ENCODE results near the gene SFMBT2. TPM values are rescaled to one million over a fixed set of nuclear protein-coding genes. Genes with fewer than 3 reads are reported as not detected.

The SFMBT2 gene
- total RNA-seq, 1 experiment from 2014 or later: 0.02 TPM

DNA sequence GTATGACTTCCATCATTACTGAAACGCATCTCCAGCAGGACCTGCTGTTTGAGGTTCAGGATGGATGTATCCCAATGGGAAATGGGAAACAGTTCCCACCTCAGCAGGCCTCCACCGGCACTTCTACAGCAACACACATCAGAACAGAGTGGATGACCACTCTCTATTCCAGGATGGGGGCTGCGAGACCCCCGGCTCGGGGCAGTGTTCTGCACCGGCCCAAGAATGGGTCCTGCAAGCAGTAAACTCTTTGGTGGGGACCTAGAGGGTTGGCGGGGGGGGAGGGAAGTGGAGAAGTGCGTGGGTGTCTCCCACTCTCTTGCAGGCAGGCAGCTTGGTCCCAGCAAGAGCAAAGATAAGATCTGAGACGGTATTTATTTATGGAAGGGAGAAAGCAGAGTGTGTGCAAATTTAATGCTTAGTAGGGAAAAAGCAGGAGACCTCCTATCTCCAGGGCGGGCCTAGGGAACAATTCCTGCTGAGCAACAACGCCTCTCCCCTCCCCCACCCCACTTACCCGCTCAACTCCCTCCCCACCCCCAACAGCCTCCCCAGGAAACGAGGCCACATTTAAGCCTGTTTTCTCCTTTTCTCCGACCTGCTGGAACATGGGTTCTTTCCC is 4.0 kb downstream of the SFMBT2 start:
- peaks cover 6% of the 10 kb centered on the region; the same call in 1 of the 2 replicates for H3K27me3 ChIP-seq (ENCODE audit: insufficient read depth, low read length)
- ChIA-PET RAD21 (ENCODE audit: low non-redundant PET in 1 of 2, low total read pairs in 2 of 2, uncharacterized antibody in 2 of 2, unreplicated experiment in 2 of 2) (no interaction called here), POLR2A (no interaction called here), CTCF (no interaction called here)
- H3K27ac ChIP-seq (ENCODE audit: low read depth, low read length): no peak overlapping the region
- no TSS peak for BruUV-seq (replicated peaks)
- no peaks in the 10 kb centered on the region for H3K9me3 ChIP-seq (ENCODE audit: control insufficient read depth in 1 of 2, insufficient read depth in 1 of 2, low read depth in 1 of 2, low read length in 2 of 2)
- no peaks in the 10 kb centered on the region for H3K36me3 ChIP-seq (ENCODE audit: control insufficient read depth in 1 of 2, insufficient read depth in 2 of 2, low read length in 2 of 2)
- no peak for TF ChIP-seq ELF1 (IDR thresholded peaks at IDR 0.05; ENCODE audit: borderline replicate concordance, low read depth)
- no peak for TF ChIP-seq CEBPB (IDR thresholded peaks at IDR 0.05; ENCODE audit: low read depth)
- no peak for TF ChIP-seq ZNF274 (IDR thresholded peaks at IDR 0.05; ENCODE audit: low read depth, low read length)
- TF ChIP-seq, protein P1, sequence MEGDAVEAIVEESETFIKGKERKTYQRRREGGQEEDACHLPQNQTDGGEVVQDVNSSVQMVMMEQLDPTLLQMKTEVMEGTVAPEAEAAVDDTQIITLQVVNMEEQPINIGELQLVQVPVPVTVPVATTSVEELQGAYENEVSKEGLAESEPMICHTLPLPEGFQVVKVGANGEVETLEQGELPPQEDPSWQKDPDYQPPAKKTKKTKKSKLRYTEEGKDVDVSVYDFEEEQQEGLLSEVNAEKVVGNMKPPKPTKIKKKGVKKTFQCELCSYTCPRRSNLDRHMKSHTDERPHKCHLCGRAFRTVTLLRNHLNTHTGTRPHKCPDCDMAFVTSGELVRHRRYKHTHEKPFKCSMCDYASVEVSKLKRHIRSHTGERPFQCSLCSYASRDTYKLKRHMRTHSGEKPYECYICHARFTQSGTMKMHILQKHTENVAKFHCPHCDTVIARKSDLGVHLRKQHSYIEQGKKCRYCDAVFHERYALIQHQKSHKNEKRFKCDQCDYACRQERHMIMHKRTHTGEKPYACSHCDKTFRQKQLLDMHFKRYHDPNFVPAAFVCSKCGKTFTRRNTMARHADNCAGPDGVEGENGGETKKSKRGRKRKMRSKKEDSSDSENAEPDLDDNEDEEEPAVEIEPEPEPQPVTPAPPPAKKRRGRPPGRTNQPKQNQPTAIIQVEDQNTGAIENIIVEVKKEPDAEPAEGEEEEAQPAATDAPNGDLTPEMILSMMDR (IDR thresholded peaks at IDR 0.05 in 2 of 3, conservative IDR thresholded peaks at IDR 0.05 in 1 of 3; ENCODE audit: borderline replicate concordance in 1 of 3, insufficient read depth in 1 of 3, low read depth in 2 of 3, low read length in 2 of 3): no peak
- no peak for TF ChIP-seq EZH2phosphoT487 (IDR thresholded peaks at IDR 0.05; ENCODE audit: borderline replicate concordance)
- TF ChIP-seq, protein P2, sequence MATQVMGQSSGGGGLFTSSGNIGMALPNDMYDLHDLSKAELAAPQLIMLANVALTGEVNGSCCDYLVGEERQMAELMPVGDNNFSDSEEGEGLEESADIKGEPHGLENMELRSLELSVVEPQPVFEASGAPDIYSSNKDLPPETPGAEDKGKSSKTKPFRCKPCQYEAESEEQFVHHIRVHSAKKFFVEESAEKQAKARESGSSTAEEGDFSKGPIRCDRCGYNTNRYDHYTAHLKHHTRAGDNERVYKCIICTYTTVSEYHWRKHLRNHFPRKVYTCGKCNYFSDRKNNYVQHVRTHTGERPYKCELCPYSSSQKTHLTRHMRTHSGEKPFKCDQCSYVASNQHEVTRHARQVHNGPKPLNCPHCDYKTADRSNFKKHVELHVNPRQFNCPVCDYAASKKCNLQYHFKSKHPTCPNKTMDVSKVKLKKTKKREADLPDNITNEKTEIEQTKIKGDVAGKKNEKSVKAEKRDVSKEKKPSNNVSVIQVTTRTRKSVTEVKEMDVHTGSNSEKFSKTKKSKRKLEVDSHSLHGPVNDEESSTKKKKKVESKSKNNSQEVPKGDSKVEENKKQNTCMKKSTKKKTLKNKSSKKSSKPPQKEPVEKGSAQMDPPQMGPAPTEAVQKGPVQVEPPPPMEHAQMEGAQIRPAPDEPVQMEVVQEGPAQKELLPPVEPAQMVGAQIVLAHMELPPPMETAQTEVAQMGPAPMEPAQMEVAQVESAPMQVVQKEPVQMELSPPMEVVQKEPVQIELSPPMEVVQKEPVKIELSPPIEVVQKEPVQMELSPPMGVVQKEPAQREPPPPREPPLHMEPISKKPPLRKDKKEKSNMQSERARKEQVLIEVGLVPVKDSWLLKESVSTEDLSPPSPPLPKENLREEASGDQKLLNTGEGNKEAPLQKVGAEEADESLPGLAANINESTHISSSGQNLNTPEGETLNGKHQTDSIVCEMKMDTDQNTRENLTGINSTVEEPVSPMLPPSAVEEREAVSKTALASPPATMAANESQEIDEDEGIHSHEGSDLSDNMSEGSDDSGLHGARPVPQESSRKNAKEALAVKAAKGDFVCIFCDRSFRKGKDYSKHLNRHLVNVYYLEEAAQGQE (IDR thresholded peaks at IDR 0.05; ENCODE audit: low read depth): no peak
- no peak for TF ChIP-seq YY1 (IDR thresholded peaks at IDR 0.05; ENCODE audit: extremely low read depth, insufficient replicate concordance, low read depth, low read length)
- no peaks in the 10 kb centered on the region for H3K79me2 ChIP-seq (ENCODE audit: insufficient read depth, low read length)
- H3K4me3 ChIP-seq (replicated peaks in 1 of 2; ENCODE audit: low read depth in 1 of 2, low read length in 2 of 2): no peak overlapping the region
- intact Hi-C loops (cut with micrococcal nuclease): no loop called here
- ATAC-seq: no peak
- DNase-seq (ENCODE audit: low read depth, low spot score): no peak
- H4K20me1 ChIP-seq (ENCODE audit: insufficient read depth): no peaks in the 10 kb centered on the region
- H3K4me2 ChIP-seq (ENCODE audit: low read length): no peak overlapping the region
- no peak overlapping the region for H2AFZ ChIP-seq (ENCODE audit: low read depth, low read length, poor library complexity, severe bottlenecking)
- H3K9me2 ChIP-seq (ENCODE audit: insufficient read depth): no peaks in the 10 kb centered on the region
- no peaks in the 10 kb centered on the region for H3K4me1 ChIP-seq (ENCODE audit: control insufficient read depth in 1 of 2, insufficient read depth in 2 of 2, low read length in 2 of 2)
- H3K9ac ChIP-seq (ENCODE audit: low read length): no peak overlapping the region

All from HCT116 (cell line).